ENCODE results near the gene CTSH. TPM values are rescaled to one million over a fixed set of nuclear protein-coding genes. Genes with fewer than 3 reads are reported as not detected.
A peak's percentile ranks its signal among the peaks of the same experiment; 100 is the strongest.

CTSH gene
- total RNA-seq, 1 experiment from 2014 or later, result 14.4 TPM

DNA sequence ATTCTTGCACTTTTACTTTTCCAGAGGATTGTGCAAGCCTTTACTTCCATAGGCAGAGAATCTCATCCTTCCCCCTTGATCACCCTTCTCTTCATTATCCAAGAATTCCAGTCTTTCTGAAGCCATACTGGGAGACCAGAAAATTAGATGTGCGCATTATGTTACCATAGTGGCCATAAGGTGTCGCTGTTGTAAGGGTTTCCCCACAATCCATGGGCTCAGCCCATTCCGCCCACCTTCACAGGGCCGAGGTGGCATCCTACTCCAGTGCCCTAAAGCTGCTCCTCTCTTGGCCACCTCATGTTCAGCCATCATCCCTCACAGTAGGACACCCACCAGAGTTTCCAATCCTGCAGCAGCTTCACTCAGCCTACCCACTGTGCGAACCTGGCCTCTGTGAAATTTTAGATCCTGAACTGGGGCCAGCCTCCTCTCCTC lies 35.0 kb downstream of the CTSH start:
- ChIA-PET POLR2A (interaction anchor here (1.8 kb wide), 1 partner anchor 21 kb away, joined by 5 read pairs; no protein-coding TSS in a partner anchor), CTCF (interaction anchor here (0.5 to 6.8 kb wide), 13 partner anchors 12 to 1403 kb away, joined by 3 to 51 read pairs (median 3); no protein-coding TSS in a partner anchor)
- Mint-ChIP-seq H3K9me3 (ENCODE audit: unreplicated experiment) (no peaks in the 10 kb centered on the region), H3K36me3 (ENCODE audit: insufficient read depth, unreplicated experiment) (peaks cover 80% of the 10 kb centered on the region), H3K4me3 (ENCODE audit: unreplicated experiment) (no peak overlapping the region), H3K4me1 (ENCODE audit: insufficient read depth, unreplicated experiment) (peaks cover 9% of the 10 kb centered on the region), H3K27me3 (ENCODE audit: insufficient read depth, unreplicated experiment) (no peaks in the 10 kb centered on the region), H3K27ac (ENCODE audit: low read depth, unreplicated experiment) (no peak overlapping the region)
- DNase-seq (ENCODE audit: unreplicated experiment), result peak; percentile 66
- no TSS peak for BruUV-seq (replicated peaks)
- intact Hi-C loops (cut with micrococcal nuclease), result loop anchor here (1.0 to 5.0 kb wide), 3 partner anchors 41 to 274 kb away; no protein-coding TSS in a partner anchor
- TF ChIP-seq, protein P1, sequence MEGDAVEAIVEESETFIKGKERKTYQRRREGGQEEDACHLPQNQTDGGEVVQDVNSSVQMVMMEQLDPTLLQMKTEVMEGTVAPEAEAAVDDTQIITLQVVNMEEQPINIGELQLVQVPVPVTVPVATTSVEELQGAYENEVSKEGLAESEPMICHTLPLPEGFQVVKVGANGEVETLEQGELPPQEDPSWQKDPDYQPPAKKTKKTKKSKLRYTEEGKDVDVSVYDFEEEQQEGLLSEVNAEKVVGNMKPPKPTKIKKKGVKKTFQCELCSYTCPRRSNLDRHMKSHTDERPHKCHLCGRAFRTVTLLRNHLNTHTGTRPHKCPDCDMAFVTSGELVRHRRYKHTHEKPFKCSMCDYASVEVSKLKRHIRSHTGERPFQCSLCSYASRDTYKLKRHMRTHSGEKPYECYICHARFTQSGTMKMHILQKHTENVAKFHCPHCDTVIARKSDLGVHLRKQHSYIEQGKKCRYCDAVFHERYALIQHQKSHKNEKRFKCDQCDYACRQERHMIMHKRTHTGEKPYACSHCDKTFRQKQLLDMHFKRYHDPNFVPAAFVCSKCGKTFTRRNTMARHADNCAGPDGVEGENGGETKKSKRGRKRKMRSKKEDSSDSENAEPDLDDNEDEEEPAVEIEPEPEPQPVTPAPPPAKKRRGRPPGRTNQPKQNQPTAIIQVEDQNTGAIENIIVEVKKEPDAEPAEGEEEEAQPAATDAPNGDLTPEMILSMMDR (IDR thresholded peaks at IDR 0.05; ENCODE audit: unreplicated experiment), result peak; percentile 48

DNA sequence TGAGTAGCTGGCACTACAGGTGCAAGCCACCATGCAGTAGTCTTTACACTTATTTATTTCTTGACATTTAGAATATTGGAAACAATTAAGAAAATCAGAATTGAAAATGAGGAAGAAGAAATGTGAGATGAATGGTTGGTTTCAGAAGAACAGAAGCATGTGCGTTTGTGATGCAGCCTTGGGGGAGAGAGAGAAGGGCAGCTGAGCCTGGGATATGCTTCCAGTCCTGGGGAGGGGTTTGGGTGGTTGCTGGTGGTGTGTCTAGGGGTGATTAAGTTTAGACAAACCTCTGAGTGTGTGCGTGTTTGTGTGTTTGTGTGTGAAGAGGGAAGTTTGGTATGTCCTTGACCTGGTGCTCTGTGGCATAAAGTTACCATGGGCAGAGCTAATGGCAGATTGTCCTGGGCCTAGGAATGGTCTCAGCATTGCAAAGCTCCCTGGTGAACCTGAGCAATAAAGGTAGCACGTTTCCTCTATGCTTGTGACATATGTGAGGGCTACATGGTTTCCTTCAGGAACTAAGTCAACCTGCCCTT lies 35.6 kb downstream of the CTSH start:
- CTCF ChIA-PET, result interaction anchor here (0.5 to 6.8 kb wide), 18 partner anchors 12 to 886 kb away, joined by 3 to 51 read pairs (median 3); no protein-coding TSS in a partner anchor
- H3K4me3 Mint-ChIP-seq (ENCODE audit: unreplicated experiment), result no peak overlapping the region
- TF ChIP-seq, protein P1 (IDR thresholded peaks at IDR 0.05; ENCODE audit: unreplicated experiment), result no peak
- DNase-seq (ENCODE audit: unreplicated experiment), result no peak
- no peaks in the 10 kb centered on the region for H3K9me3 Mint-ChIP-seq (ENCODE audit: unreplicated experiment)
- peaks cover 12% of the 10 kb centered on the region for H3K4me1 Mint-ChIP-seq (ENCODE audit: insufficient read depth, unreplicated experiment)
- H3K27ac Mint-ChIP-seq (ENCODE audit: low read depth, unreplicated experiment), result no peak overlapping the region
- intact Hi-C loops (cut with micrococcal nuclease), result loop anchor here (1.0 to 5.0 kb wide), 3 partner anchors 42 to 275 kb away; no protein-coding TSS in a partner anchor
- no TSS peak for BruUV-seq (replicated peaks)
- H3K36me3 Mint-ChIP-seq (ENCODE audit: insufficient read depth, unreplicated experiment), result peaks cover 84% of the 10 kb centered on the region
- no peaks in the 10 kb centered on the region for H3K27me3 Mint-ChIP-seq (ENCODE audit: insufficient read depth, unreplicated experiment)
- POLR2A ChIA-PET, result interaction anchor here (1.2 to 1.8 kb wide), 3 partner anchors 22 to 80 kb away, joined by 3 to 5 read pairs (median 4); no protein-coding TSS in a partner anchor

DNA sequence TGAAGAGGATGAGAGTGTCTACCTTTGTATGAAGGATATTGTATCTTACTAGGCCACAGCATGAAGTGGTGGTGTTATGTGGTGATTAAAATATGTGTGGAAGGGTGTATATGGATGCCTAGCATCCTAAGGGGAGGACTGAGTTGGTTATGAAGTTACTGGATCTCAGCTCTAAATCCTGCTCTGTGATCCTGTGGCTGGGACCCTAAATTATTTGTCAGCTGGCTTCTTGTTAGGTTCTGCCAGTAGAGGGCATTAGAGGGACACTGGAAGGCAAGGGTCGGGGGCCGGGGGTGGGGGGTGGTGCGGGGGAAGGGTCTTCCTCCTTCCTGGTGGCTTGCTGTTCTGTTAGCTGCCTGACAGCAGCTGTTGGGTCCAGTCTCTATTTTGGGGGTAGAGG lies 37.3 kb downstream of the CTSH start:
- intact Hi-C loops (cut with micrococcal nuclease), result loop anchor here (5.0 kb wide), 1 partner anchor 70 kb away; no protein-coding TSS in a partner anchor

DNA sequence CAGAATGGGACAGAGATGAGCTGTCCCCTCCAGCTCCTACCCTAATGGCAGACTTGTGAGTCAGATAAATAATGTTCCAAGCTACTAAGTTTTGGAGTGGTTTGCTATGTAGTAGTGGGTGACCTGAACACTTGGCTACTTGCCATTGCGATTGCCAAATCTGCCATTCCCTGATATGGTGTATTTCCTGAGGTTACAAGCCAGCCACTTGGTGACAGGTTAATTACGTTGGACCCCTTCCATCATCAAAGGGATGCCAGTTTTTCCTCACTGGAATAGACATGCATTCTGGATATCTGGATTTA lies 38.6 kb downstream of the CTSH start:
- ChIA-PET POLR2A (interaction anchor here (0.9 to 2.4 kb wide), 2 partner anchors 25 to 33 kb away, joined by 3 to 9 read pairs; partner anchors contain the start of gene MORF4L1), CTCF (interaction anchor here (0.5 to 6.8 kb wide), 3 partner anchors 71 to 279 kb away, joined by 4 to 51 read pairs (median 5); no protein-coding TSS in a partner anchor)
- H3K36me3 Mint-ChIP-seq (ENCODE audit: insufficient read depth, unreplicated experiment), result peaks cover 98% of the 10 kb centered on the region
- H3K27ac Mint-ChIP-seq (ENCODE audit: low read depth, unreplicated experiment), result peak overlapping the region; percentile 22
- no peak overlapping the region for H3K4me3 Mint-ChIP-seq (ENCODE audit: unreplicated experiment)
- peaks cover 12% of the 10 kb centered on the region for H3K4me1 Mint-ChIP-seq (ENCODE audit: insufficient read depth, unreplicated experiment)
- TF ChIP-seq, protein P1 (IDR thresholded peaks at IDR 0.05; ENCODE audit: unreplicated experiment), result no peak
- no peaks in the 10 kb centered on the region for H3K9me3 Mint-ChIP-seq (ENCODE audit: unreplicated experiment)
- intact Hi-C loops (cut with micrococcal nuclease), result loop anchor here (5.0 kb wide), 1 partner anchor 71 kb away; no protein-coding TSS in a partner anchor
- DNase-seq (ENCODE audit: unreplicated experiment), result peak; percentile 73
- H3K27me3 Mint-ChIP-seq (ENCODE audit: insufficient read depth, unreplicated experiment), result no peaks in the 10 kb centered on the region
- BruUV-seq (replicated peaks), result no TSS peak

More for the DNA sequence above, 37.3 kb downstream of the CTSH start:
- DNase-seq (ENCODE audit: unreplicated experiment), result no peak
- BruUV-seq (replicated peaks), result no TSS peak
- H3K36me3 Mint-ChIP-seq (ENCODE audit: insufficient read depth, unreplicated experiment), result peaks cover 96% of the 10 kb centered on the region
- peaks cover 12% of the 10 kb centered on the region for H3K4me1 Mint-ChIP-seq (ENCODE audit: insufficient read depth, unreplicated experiment)
- TF ChIP-seq, protein P1 (IDR thresholded peaks at IDR 0.05; ENCODE audit: unreplicated experiment), result peak; percentile 26
- H3K27ac Mint-ChIP-seq (ENCODE audit: low read depth, unreplicated experiment), result no peak overlapping the region
- no peaks in the 10 kb centered on the region for H3K9me3 Mint-ChIP-seq (ENCODE audit: unreplicated experiment)
- ChIA-PET CTCF (interaction anchor here (0.6 to 6.8 kb wide), 9 partner anchors 17 to 277 kb away, joined by 3 to 51 read pairs (median 4); no protein-coding TSS in a partner anchor), POLR2A (interaction anchor here (2.4 kb wide), 1 partner anchor 34 kb away, joined by 9 read pairs; the partner anchor contains the start of gene MORF4L1)
- H3K4me3 Mint-ChIP-seq (ENCODE audit: unreplicated experiment), result no peak overlapping the region
- no peaks in the 10 kb centered on the region for H3K27me3 Mint-ChIP-seq (ENCODE audit: insufficient read depth, unreplicated experiment)

Measured in MCF 10A (cell line).